Endothelial cell of hepatic sinusoid (primary cell): ENCODE results near the gene NIPAL3.
"Not testable (repeated sequence)": the region's sequence is repeated elsewhere in the genome, so short reads cannot be mapped to it uniquely, and the experiment has no call there.

Source experiments
- in situ Hi-C: cut with HindIII; loops from 2 replicates; pipeline ENCODE4 v1.10.0; 2017; ENCODE audit warnings: low sequenced_read_pairs

NIPAL3 gene

DNA sequence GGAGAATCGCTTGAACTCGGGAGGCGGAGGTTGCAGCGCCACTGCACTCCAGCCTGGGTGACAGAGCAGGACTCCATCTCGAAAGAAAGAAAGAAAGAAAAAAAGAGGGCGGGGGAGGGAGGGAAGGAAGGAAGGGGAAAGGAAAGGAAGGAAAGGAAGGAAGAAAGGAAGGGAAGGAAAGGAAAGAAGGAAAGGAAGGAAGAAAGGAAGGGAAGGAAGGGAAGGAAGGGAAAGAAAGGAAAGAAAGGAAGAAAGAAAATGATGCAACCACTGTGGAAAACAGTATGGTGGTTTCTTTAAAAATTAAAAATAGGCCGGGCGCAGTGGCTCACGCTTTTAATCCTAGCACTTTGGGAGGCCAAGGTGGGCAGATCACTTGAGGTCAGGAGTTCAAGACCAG is 71.9 kb downstream of the NIPAL3 start:
- in situ Hi-C loops = no loop called here

DNA sequence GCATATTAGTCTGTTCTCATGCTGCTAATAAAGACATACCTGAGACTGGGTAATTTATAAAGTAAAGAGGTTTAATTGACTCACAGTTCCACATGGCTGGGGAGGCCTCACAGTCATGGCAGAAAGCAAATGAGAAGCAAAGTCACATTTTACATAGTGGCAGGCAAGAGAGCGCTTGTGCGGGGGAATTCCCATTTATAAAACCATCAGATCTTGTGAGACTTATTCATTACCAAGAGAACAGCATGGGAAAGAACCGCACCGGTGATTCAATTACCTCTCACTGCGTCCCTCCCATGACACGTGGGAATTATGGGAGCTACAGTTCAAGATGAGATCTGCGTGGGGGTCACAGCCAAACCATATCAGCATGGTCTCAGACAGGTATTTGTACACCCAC is 72.6 kb downstream of the NIPAL3 start:
- in situ Hi-C loops = not testable (repeated sequence)

DNA sequence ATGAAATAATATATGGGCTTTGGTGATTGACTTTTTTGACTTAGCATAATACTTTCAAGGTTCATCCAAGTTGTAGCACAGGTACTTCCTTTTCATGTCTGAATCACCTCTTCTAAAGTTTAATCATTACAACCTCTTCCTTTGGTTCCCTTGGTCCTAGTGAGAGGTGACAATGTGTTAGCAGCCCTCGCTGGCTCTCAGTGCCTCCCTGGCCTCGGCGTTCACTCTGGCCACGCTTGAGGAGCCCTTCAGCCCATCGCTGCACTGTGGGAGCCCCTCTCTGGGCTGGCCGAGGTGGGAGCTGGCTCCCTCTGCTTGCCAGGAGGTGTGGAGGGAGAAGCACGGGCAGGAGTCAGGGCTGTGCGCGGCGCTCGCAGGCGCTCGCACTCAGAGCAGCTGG is 74.1 kb downstream of the NIPAL3 start:
- in situ Hi-C loops = no loop called here

DNA sequence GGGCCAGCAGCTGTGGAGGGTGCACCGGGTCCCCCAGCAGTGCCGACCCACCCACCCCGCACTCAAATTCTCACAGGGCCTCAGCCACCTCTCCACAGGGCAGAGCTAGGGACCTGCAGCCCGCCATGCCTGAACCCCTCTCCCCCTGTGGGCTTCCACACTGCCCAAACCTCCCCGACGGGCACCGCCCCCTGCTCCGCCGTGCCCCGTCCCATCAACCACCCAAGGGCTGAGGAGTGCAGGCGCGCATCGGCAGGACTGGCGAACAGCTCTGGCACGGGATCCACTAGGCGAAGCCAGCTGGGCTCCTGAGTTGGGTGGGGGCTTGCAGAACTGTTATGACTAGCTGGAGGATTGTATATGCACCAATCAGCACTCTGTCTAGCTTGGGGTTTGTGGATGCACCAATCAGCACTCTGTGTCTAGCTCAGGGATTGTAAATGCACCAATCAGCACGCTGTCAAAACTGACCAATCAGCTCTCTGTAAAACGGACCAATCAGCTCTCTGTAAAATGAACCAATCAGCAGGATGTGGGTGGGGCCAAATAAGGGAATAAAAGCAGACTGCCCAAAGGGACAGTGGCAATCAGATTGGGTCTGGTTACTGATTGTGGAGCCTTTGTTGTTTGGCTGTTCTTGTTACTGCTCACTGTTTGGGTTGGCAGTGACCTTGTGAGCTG is 74.6 kb downstream of the NIPAL3 start:
- in situ Hi-C loops = no loop called here

DNA sequence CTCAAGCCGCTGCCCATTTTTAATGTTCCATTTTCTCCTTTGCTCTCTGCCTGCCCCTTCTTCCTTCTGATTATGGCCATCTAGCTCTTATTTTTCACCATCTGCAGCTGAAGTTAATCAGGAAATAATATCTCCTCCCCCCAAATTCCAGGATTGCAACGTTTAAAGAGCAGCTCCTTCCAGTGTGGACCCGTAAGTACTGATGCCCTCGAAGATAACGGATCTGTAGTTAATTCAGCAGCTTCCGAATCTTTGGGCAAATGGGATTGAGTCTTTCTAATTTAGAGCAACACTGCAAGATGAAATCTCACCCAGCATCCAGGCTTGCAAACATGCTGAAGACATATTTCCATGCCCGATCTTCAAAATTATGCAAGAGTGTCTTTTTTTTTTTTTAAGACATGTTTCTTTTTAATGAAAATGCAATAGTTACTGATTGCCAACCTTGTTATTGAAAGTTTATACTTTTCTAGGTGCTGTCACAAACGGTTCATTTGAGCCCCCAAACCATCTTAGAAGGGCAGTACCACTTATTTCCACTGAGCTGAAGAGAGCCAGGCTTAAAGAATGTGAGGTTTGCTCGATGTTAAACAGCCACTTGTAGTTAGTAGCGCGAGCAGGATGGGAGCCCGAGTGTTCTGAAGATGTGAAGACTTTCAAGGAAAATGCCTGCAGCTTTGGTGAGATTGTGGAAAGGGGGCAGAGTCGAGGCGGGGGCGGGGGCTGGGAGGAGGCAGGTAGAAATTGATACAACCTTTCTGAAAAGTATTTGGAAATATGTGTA is 76.2 kb downstream of the NIPAL3 start:
- in situ Hi-C loops = no loop called here

DNA sequence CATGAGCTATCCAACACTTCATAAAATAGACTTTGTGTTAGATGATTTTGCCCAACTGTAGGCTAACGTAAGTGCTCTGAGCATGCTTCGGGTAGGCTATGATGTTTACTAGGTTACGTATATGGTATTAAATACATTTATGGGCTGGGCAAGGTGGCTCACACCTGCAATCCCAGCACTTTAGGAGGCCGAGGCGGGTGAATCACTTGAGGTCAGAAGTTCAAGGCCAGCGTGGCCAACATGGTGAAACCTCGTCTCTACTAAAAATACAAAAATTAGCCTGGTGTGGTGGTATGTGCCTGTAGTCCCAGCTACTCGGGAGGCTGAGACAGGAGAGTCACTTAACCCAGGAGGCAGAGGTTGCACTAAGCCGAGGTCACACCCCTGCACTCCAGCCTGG is 77.3 kb downstream of the NIPAL3 start:
- in situ Hi-C loops = not testable (repeated sequence)

DNA sequence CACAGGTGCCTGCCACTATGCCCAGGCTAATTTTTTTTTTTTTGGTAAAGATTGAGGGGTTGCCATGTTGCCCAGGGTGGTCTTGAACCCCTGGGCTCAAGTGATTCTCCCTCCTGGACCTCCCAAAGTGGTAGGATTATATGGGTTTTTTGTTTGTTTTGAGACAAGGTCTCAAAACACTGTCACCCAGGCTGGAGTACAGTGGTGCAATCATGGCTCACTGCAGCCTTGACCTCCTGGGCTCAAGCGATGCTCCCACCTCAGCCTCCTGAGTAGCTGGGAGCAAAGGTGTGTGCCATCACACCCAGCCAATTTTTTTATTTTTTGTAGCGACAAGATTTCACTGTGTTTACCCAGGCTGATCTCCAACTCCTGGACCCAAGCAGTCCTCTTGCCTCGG is 78.2 kb downstream of the NIPAL3 start:
- in situ Hi-C loops = no loop called here

DNA sequence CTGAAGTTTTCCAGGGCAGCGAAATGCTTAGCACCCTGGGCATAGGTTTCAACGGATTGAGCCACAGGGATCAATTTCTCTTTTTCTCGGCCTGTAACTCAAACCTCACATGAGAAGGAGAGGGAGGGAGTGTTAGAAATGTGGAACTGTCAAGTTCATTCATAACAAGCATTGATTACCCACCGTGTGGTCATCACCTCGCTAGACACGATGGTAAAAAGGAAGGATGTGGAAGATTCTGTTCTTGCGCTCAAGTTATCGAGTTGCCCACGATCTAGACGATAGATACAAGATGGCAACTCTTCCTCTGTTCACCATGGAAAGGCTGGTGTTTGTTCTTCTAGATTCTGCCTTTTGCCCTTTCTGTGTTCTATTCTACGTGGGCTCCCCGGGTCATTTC is 83.0 kb downstream of the NIPAL3 start:
- in situ Hi-C loops = no loop called here

DNA sequence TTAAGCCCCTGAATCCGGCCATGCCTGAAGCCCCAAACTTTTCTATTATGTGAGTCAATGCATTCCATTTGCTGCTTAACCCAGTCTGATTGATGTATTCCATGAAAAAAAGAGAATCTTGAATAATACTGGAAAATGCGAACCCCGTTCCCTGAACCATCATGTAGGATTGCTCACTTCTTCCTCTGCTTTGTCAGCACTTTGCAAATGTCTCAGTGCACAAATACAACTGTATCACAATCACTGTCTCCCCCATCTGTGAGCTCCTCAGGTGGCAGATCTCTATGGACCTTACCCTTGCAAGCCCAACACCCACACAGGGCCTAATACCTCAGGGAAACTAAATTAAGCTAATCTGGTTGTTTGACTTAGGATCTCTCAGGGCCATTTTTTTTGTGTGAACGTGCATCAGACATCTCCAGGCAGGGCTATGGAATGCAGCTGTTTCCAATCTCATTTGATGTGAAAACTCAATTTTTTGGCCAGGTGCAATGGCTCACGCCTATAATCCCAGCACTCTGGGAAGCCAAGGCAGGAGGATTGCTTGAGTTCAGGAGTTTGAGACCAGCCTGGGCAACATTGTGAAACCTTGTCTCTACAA is 84.9 kb downstream of the NIPAL3 start:
- in situ Hi-C loops = loop anchor here (5.0 kb wide), 1 partner anchor 83 kb away; the partner anchor contains the start of gene NIPAL3

DNA sequence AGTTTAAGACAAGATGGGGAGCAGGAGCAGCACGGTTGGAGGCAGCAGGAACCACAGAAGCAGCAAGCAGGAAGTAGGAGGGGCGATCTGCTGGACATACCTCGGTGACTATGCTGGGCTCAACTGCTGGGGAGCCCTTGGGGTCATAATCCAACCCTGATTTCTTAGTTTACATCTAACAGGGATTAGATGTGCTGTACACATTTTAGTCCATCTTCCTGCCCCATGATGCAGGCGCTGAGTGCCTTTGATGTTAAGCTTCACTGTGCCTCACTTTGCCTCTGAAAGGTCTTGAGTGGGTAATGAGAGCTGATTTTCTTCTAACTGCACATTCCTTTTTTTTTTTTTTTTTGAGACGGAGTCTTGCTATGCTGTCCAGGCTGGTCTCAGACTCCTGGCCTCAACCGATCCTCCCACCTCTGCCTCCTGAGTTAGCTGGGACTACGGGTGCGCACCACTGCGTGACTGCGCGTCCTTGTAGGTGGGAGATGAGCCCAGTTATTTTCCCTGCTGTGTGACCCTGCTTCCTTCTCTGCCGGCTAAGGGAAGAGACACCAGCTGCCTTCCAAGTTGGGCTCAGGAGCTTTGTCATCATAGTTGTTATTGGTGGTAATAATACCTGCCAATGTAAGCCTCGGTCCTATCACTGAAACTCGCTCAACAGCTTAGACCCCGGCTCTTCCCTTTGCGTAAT is 85.9 kb downstream of the NIPAL3 start:
- in situ Hi-C loops = loop anchor here (5.0 kb wide), 1 partner anchor 84 kb away; the partner anchor contains the start of gene NIPAL3

DNA sequence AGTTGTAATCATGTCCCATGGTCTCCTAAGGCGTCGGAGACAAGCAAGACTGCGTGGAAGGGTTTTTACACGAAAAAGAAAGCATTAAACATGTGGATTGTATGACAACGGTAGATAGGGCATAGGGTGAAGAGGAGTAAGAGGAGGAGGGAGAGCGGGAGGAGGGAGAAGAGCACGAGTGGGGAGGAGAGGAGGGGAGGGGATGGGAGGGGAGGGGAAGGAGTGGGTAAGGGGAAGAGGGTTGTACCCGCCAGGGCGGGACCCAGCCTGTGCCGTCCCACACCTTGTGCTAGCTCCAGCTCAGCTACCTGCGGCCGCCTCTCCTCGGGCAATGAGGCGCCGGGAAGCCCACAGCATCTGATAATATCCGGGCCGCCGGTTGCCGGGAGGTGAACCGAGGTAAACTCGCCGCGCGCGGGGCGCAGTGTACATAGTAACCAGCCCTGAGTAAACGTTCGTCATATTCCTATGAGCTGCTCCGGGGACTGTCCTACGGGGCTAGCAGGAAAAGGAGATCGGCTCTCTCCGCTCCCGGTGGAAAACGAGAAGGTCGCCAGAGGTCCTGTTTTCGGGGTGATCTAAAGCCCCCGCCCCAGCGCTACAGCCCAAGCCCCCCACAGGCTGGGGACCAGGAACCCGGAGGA is 86.6 kb downstream of the NIPAL3 start:
- in situ Hi-C loops = loop anchor here (5.0 kb wide), 1 partner anchor 85 kb away; the partner anchor contains the start of gene NIPAL3

DNA sequence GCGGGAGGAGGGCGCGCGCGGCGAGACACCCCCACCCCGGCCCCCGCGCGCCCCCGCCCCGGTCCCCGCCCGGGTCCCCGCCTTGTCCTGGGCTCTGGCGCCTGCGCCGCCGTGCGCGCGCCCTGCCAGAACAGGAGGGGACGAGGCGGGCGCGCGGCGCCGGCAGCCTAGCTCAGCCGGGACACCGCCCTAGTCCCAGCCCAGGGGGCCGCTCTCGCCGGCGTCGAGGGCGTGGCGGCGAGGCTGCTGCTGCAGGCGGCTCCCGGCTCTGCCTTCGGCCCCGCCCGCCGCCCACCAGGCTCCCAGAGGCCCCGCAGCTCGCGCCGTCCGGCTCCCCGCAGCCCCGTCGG is 87.1 kb downstream of the NIPAL3 start, which contains the start of gene RCAN3:
Gene RCAN3, plus strand, starts transcription at position 128 of the 350 bp plus-strand sequence. CDS start 11,537 bp downstream, outside the sequence.
- in situ Hi-C loops = loop anchor here (5.0 kb wide), 1 partner anchor 85 kb away; the partner anchor contains the start of gene NIPAL3

DNA sequence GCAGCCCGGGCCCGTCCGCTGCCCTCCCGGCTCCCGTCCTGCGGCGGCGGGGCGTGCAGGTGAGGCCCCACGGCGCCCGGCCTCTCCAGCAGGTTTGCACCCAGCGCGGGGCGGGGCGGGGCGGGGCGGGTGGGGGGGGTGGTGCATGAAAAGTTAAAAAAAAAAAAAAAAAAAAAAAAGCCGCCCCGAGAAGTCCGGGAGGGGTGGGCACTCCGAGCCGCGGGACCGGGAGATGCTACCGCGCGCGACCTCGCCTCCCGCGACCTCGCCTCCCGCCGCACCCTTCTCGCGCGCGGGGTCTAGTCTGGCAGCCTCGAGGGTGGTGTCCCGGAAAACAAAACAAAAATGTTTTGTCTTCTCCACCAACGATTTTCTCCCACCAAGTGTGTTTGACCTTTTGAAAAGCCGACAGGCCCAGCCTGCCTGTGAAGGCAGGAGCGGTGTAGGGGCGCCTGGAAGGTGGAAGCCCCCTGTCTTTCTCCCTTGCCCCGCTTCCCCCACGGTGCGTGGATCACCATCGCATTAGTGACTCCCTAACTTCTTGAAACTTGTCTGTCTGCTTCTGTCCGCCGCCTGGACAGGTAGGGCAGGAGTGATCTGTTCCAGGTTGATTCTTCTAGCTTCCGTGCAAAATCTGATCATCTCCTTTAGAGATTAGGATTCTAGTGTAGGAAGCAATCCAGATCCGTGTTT is 87.6 kb downstream of the NIPAL3 start:
- in situ Hi-C loops = loop anchor here (5.0 kb wide), 1 partner anchor 86 kb away; the partner anchor contains the start of gene NIPAL3

DNA sequence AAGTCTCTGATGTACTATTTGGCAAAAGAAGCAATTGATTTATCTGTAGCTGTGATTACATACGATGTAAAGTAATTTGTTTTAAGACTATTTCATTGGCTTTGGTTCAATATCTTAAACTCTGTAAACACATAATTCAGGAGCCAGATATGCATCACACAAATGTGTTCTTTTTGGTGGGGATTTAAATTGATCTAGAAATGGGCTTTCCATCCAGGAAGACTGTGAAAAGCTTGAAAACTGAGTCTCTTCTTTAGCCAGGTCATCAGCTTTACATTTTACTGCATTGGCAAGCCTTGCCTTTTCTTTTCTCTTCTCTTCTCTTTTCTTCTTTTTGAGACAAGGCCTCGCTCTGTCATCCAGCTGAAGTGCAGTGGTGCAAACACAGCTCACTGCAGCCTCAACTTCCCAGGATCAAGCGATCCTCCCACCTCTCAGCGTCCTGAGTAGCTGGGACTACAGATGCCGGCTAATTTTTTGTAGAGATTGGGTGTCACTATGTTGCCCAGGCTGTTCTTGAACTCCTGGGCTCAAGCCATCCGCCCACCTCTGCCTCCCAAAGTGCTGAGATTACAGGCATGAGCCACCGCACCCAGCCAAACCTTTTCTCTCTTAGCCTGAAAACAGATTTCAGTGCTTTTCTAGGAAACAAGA is 88.4 kb downstream of the NIPAL3 start:
- in situ Hi-C loops = loop anchor here (5.0 kb wide), 1 partner anchor 87 kb away; the partner anchor contains the start of gene NIPAL3

DNA sequence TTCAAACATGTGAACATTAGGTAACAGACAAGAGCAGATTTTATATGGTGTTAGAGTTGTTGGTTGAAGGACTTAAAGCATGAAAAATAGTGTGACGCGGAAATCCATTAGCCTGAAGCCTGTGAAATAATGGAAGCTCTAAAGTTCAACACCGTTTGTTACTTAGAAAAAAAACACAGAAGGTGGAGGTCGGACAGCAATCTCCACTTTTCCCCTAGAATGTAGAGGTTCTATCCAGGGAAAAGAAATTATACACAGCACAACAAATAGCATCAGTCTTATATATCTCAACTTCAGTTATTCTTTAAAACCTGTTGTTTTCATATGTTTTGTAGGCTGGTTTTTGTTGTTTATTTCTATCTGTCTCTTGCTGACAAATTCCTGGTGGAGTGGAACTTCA is 89.0 kb downstream of the NIPAL3 start:
- in situ Hi-C loops = loop anchor here (5.0 kb wide), 1 partner anchor 87 kb away; the partner anchor contains the start of gene NIPAL3

DNA sequence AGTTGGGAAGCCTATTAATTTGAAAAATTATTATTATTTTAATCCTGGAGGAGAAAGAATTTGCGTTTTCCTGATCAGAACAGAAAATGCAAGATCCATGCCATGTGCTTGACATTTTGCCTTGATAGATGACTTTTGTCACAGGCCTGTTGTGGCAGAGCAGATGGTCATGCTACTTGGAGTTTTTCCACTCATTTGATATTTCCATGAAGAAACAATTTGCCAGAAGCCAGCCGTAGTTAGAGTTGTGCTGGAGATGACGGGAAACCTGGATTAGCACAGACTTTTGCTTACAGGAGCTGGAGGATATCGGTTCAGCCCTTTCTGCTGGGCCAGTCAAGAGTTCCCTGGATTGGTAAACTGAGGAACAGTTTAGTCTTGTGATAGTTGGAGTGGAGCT is 90.2 kb downstream of the NIPAL3 start:
- in situ Hi-C loops = no loop called here

DNA sequence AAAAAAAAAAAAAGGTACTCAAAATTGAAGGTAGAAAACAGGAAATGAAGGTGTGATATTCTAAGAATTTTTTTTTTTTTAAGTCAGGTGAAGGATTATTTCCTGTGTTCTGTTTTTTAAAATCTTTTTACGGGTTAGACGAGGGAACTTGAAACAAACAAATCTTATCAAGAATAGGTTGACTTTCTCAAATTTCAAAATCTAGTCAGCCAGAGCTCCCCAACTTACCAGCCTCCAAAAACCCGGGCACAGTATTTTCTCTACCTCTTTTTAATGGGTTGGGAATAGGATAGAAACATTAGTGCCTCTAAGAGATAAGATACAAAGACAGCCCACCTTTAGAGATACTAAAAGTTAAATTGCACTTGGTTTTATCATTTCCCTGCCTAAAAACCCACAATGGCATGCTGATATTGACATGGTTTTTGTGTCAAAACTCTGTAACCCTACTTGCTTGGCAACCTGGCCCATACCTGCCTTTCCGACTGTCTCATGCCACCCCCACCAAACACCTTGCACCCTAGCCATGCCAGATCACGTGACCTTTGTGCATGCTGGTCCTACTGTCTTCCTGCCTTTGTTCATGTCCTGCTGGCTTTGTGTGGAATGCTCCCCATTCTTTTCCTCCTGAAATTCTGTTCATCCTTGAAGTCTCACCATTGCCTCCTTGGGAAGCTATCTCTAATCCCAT is 91.2 kb downstream of the NIPAL3 start:
- in situ Hi-C loops = no loop called here

DNA sequence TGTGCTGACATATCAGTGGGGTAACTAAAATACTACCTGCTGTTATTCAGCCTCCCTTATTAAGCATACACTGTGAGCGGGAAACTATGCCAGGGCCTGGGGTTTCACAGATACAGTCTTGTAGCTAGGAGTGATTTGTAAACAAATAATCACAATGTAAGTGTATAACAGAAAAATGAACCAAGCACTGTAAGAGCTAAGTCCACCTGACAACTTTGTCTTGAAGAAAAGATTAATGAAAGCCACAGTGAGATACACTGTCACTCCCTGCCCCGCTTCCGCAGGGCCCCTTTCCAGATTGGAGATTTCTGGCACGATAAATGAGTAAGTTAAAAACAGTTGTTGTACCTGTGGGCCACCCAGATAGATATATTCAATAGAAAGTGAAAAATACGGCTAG is 91.8 kb downstream of the NIPAL3 start:
- in situ Hi-C loops = no loop called here

DNA sequence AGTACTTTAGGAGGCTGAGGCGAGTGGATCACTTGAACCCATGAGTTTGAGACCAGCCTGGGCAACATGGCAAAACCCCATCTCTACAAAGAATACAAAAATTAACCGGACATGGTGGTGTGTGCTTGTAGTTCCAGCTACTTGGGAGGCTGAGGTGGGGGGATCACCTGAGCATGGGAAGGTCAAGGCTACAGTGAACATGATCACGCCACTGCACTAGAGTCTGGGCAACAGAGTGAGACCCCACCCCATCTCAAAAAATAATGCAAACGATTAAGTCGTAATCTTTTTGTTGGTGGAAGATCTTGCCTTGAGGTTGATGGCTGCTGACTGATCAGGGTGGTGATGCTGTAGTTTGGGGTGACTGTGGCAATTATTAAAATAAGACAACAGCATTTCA is 93.3 kb downstream of the NIPAL3 start:
- in situ Hi-C loops = no loop called here
